ENCODE results near the gene TOR1B.

TOR1B gene

GRCh38 chr9:129828051-129828450 lies 25.1 kb downstream of the TOR1B start:
- Histone ChIP-seq H3K36me3 (replicated peaks; ENCODE audit: insufficient read depth, low read length) (peaks cover 4% of the 10 kb centered on the region; the same call in 1 of the 2 replicates), H3K9me3 (replicated peaks; ENCODE audit: insufficient read depth, low read length) (no peaks in the 10 kb centered on the region), H3K79me2 (ENCODE audit: low read length) (peaks cover 4% of the 10 kb centered on the region), H3K4me3 (ENCODE audit: low read length) (no peak overlapping the region), H3F3A (ENCODE audit: insufficient read depth, low read length) (0 out of 2 replicates have a peak, but pooled peaks cover 6% of the 10 kb centered on the region), H3K27me3 (replicated peaks; ENCODE audit: insufficient read depth, low read length) (no peaks in the 10 kb centered on the region), H3K4me1 (ENCODE audit: low read length) (no peaks in the 10 kb centered on the region), H3K27ac (ENCODE audit: low read length) (no peak overlapping the region), H4K20me1 (ENCODE audit: insufficient read depth, low read length) (no peaks in the 10 kb centered on the region), H3K9me2 (replicated peaks; ENCODE audit: insufficient read depth, low read length) (no peaks in the 10 kb centered on the region), H3K4me2 (ENCODE audit: low read depth, low read length) (no peak overlapping the region), H2AFZ (ENCODE audit: low read length) (no peak overlapping the region), H3K9ac (ENCODE audit: low read length) (no peak overlapping the region)
- no peak for TF ChIP-seq CTCF (IDR thresholded peaks at IDR 0.05; ENCODE audit: low read length)
- TF ChIP-seq EZH2phosphoT487 (IDR thresholded peaks at IDR 0.05; ENCODE audit: low read length): no peak
- TF ChIP-seq EZH2 (optimal IDR thresholded peaks at IDR 0.05; ENCODE audit: low read depth, low read length): no peak
- no peak for DNase-seq

- Histone ChIP-seq H2AFZ (ENCODE audit: low read length) (no peak overlapping the region), H4K20me1 (ENCODE audit: insufficient read depth, low read length) (no peaks in the 10 kb centered on the region), H3K27me3 (replicated peaks; ENCODE audit: insufficient read depth, low read length) (no peaks in the 10 kb centered on the region), H3K4me2 (ENCODE audit: low read depth, low read length) (no peak overlapping the region), H3F3A (ENCODE audit: insufficient read depth, low read length) (0 out of 2 replicates have a peak, but pooled peaks cover 6% of the 10 kb centered on the region), H3K4me1 (ENCODE audit: low read length) (peaks cover 3% of the 10 kb centered on the region; the same call in 1 of the 2 replicates), H3K27ac (ENCODE audit: low read length) (no peak overlapping the region), H3K9me3 (replicated peaks; ENCODE audit: insufficient read depth, low read length) (no peaks in the 10 kb centered on the region), H3K9ac (ENCODE audit: low read length) (no peak overlapping the region), H3K9me2 (replicated peaks; ENCODE audit: insufficient read depth, low read length) (no peaks in the 10 kb centered on the region), H3K36me3 (replicated peaks; ENCODE audit: insufficient read depth, low read length) (peaks cover 4% of the 10 kb centered on the region; the same call in 1 of the 2 replicates), H3K79me2 (ENCODE audit: low read length) (peaks cover 9% of the 10 kb centered on the region), H3K4me3 (ENCODE audit: low read length) (no peak overlapping the region)
- no peak for TF ChIP-seq EZH2phosphoT487 (IDR thresholded peaks at IDR 0.05; ENCODE audit: low read length)
- no peak for TF ChIP-seq CTCF (IDR thresholded peaks at IDR 0.05; ENCODE audit: low read length)
- TF ChIP-seq EZH2 (optimal IDR thresholded peaks at IDR 0.05; ENCODE audit: low read depth, low read length): no peak
- DNase-seq: no peak
Measured at GRCh38 chr9:129828969-129829368, 26.0 kb downstream of the TOR1B start.

GRCh38 chr9:129832982-129833381 lies 30.0 kb downstream of the TOR1B start:
- H3K79me2 ChIP-seq (ENCODE audit: low read length): peaks cover 27% of the 10 kb centered on the region
- no peak overlapping the region for H2AFZ ChIP-seq (ENCODE audit: low read length)
- no peaks in the 10 kb centered on the region for H3F3A ChIP-seq (ENCODE audit: insufficient read depth, low read length)
- H3K9me2 ChIP-seq (replicated peaks; ENCODE audit: insufficient read depth, low read length): no peaks in the 10 kb centered on the region
- H3K4me2 ChIP-seq (ENCODE audit: low read depth, low read length): no peak overlapping the region
- peaks cover 4% of the 10 kb centered on the region; the same call in 1 of the 2 replicates for H3K36me3 ChIP-seq (replicated peaks; ENCODE audit: insufficient read depth, low read length)
- H3K9me3 ChIP-seq (replicated peaks; ENCODE audit: insufficient read depth, low read length): no peaks in the 10 kb centered on the region
- no peak overlapping the region for H3K27ac ChIP-seq (ENCODE audit: low read length)
- TF ChIP-seq CTCF (IDR thresholded peaks at IDR 0.05; ENCODE audit: low read length) (no peak), EZH2phosphoT487 (IDR thresholded peaks at IDR 0.05; ENCODE audit: low read length) (no peak), EZH2 (optimal IDR thresholded peaks at IDR 0.05; ENCODE audit: low read depth, low read length) (no peak)
- H3K9ac ChIP-seq (ENCODE audit: low read length): no peak overlapping the region
- H4K20me1 ChIP-seq (ENCODE audit: insufficient read depth, low read length): no peaks in the 10 kb centered on the region
- no peak for DNase-seq
- H3K4me1 ChIP-seq (ENCODE audit: low read length): peaks cover 14% of the 10 kb centered on the region; the same call in 1 of the 2 replicates
- H3K4me3 ChIP-seq (ENCODE audit: low read length): no peak overlapping the region
- H3K27me3 ChIP-seq (replicated peaks; ENCODE audit: insufficient read depth, low read length): no peaks in the 10 kb centered on the region

Data from MM.1S (cell line).